IPS-11a (cell line): ENCODE data around the gene PKP3.
"Not testable (repeated sequence)": the region's sequence is repeated elsewhere in the genome, so short reads cannot be mapped to it uniquely, and the experiment has no call there.

Experiments
- H3K4me3 ChIP-seq: one replicate; pipeline ENCODE4 v1.5.1; 2013; ENCODE audit warnings: low read depth, low read length, control low read depth

The PKP3 gene

GRCh38 chr11:363443-363805, 30.6 kb upstream of the PKP3 start:
- H3K4me3 ChIP-seq: not testable (repeated sequence)

- H3K4me3 ChIP-seq: no peak overlapping the region
Observed at GRCh38 chr11:363948-364761, 29.9 kb upstream of the PKP3 start.

- no peak overlapping the region for H3K4me3 ChIP-seq
Observed at GRCh38 chr11:364991-365725, 28.9 kb upstream of the PKP3 start.

GRCh38 chr11:365831-366230, 28.2 kb upstream of the PKP3 start:
- H3K4me3 ChIP-seq: no peak overlapping the region

GRCh38 chr11:367956-368413, 26.0 kb upstream of the PKP3 start:
- H3K4me3 ChIP-seq: no peak overlapping the region

- H3K4me3 ChIP-seq: no peak overlapping the region
Observed at GRCh38 chr11:368414-369335, 25.3 kb upstream of the PKP3 start.

- peak within 1 kb of the TSS; percentile 54 for H3K4me3 ChIP-seq
Observed at GRCh38 chr11:369336-370018, 24.5 kb upstream of the PKP3 start, which contains the start of gene B4GALNT4. B4GALNT4 (plus strand) TSS chr11:369499; CDS start chr11:369804, 305 bp downstream.

GRCh38 chr11:370070-370941, 23.7 kb upstream of the PKP3 start:
- H3K4me3 ChIP-seq: peak overlapping the region; percentile 54

- H3K4me3 ChIP-seq: no peak overlapping the region
Observed at GRCh38 chr11:371051-371450, 23.0 kb upstream of the PKP3 start.

- H3K4me3 ChIP-seq: no peak overlapping the region
Observed at GRCh38 chr11:371716-372590, 22.1 kb upstream of the PKP3 start.

GRCh38 chr11:372809-373715, 20.9 kb upstream of the PKP3 start:
- no peak overlapping the region for H3K4me3 ChIP-seq

GRCh38 chr11:373716-374551, 20.1 kb upstream of the PKP3 start:
- H3K4me3 ChIP-seq: no peak overlapping the region

GRCh38 chr11:375065-376025, 18.7 kb upstream of the PKP3 start:
- H3K4me3 ChIP-seq: no peak overlapping the region

GRCh38 chr11:376531-377173, 17.4 kb upstream of the PKP3 start:
- no peak overlapping the region for H3K4me3 ChIP-seq
